Fibroblast of lung (primary cell): ENCODE results near the gene TLR3.

ENCODE experiments used
- EZH2 ChIP-seq: IDR thresholded peaks from 2 replicates; pipeline ENCODE4 v1.5.1; 2012; ENCODE audit warnings: low read length, control low read depth, mild to moderate bottlenecking; ENCODE audit errors: missing control alignments
- TF ChIP-seq, protein P1 (sequence below), 2 donors: IDR thresholded peaks in 1 of 2; conservative IDR thresholded peaks in 1 of 2; 1 replicate in 1 of 2; 2 replicates in 1 of 2; pipeline ENCODE4 v1.5.1; 2011 to 2012; ENCODE audit warnings: low read length in 2 of 2, control low read depth in 1 of 2, inconsistent platforms in 1 of 2, low read depth in 1 of 2, mild to moderate bottlenecking in 1 of 2

DNA sequence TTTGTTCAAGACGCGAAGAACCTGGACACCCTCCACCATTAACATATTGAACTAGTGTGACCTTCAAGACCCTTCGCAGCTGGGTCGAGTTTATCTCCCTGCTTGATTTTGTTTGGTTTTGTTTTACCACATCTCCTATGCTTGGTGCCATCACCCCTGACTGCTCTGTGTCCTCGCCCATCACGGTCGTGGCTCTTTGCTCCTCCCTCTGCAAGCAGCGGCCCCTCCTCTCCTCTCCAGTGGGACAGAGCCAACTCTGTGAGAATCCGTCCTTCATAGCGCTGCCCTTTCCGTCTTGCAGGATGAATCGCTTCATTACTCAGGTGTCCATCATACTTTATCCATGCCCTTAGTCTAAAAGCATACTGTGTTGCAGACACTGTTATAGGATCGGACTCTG lies 26.4 kb downstream of the TLR3 start:
- TF ChIP-seq, protein P1, sequence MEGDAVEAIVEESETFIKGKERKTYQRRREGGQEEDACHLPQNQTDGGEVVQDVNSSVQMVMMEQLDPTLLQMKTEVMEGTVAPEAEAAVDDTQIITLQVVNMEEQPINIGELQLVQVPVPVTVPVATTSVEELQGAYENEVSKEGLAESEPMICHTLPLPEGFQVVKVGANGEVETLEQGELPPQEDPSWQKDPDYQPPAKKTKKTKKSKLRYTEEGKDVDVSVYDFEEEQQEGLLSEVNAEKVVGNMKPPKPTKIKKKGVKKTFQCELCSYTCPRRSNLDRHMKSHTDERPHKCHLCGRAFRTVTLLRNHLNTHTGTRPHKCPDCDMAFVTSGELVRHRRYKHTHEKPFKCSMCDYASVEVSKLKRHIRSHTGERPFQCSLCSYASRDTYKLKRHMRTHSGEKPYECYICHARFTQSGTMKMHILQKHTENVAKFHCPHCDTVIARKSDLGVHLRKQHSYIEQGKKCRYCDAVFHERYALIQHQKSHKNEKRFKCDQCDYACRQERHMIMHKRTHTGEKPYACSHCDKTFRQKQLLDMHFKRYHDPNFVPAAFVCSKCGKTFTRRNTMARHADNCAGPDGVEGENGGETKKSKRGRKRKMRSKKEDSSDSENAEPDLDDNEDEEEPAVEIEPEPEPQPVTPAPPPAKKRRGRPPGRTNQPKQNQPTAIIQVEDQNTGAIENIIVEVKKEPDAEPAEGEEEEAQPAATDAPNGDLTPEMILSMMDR (conservative IDR thresholded peaks at IDR 0.05 in 1 of 2, IDR thresholded peaks at IDR 0.05 in 1 of 2; ENCODE audit: low read depth in 1 of 2, low read length in 2 of 2), result no peak
- no peak for TF ChIP-seq EZH2
